IMR-90 (cell line): Measurements from ENCODE around the gene USP24. TPM values are rescaled to one million over a fixed set of nuclear protein-coding genes. Genes with fewer than 3 reads are reported as not detected.

Experiments used
- ATAC-seq: fragments of 200-7000 bp; cut with Tn5 transposase; 2 replicates; pipeline ENCODE4 v1.9.1; 2020; ENCODE audit warnings: low read depth, mild to moderate bottlenecking, moderate library complexity
- BruUV-seq: library from RNA; stranded (reverse); fragments of 400-500 nt; replicated peaks from 2 replicates; lab custom pipeline; 2021; lab: Mats Ljungman, UMichigan
- CTCF ChIA-PET: fragments of 300-600 bp; formaldehyde crosslinking; extraction: SDS; loops from one replicate; lab custom pipeline; 2021; ENCODE audit warnings: antibody characterized with exemption; lab: Yijun Ruan, JAX
- POLR2A ChIA-PET: fragments of 300-600 bp; sonication (Branson Sonifier 250); formaldehyde crosslinking; loops from one replicate; lab custom pipeline; 2022; ENCODE audit warnings: antibody characterized with exemption; ENCODE audit not compliant: unreplicated experiment; lab: Charles Lee
- DNase-seq: peaks from one replicate; pipeline ENCODE4 v3.0.0; 2013
- H2AFZ ChIP-seq: replicated peaks from 2 replicates; pipeline ENCODE3; 2013; ENCODE audit warnings: low read length, mild to moderate bottlenecking; ENCODE audit not compliant: poor library complexity
- H2AK5ac ChIP-seq: 2 replicates; pipeline ENCODE4 v1.6.1; 2013; ENCODE audit warnings: low read depth, low read length, inconsistent platforms
- H2AK9ac ChIP-seq: replicated peaks from 2 replicates; pipeline ENCODE3; 2013; ENCODE audit warnings: mild to moderate bottlenecking, low read depth, low read length, moderate library complexity; ENCODE audit not compliant: poor library complexity
- H2BK120ac ChIP-seq: 2 replicates; pipeline ENCODE4 v1.6.1; 2013; ENCODE audit warnings: low read depth, low read length, inconsistent platforms
- H2BK15ac ChIP-seq: 3 replicates; pipeline ENCODE4 v1.6.1; 2013; ENCODE audit warnings: low read depth, low read length, inconsistent platforms
- H2BK20ac ChIP-seq: 2 replicates; pipeline ENCODE4 v1.6.1; 2013; ENCODE audit warnings: low read depth, mild to moderate bottlenecking, inconsistent platforms, low read length, moderate library complexity
- H2BK5ac ChIP-seq: 2 replicates; pipeline ENCODE4 v1.6.1; 2013; ENCODE audit warnings: mild to moderate bottlenecking, low read depth, low read length, inconsistent platforms; ENCODE audit not compliant: poor library complexity, severe bottlenecking
- H3K14ac ChIP-seq: replicated peaks from 2 replicates; pipeline ENCODE4 v1.6.1; 2013; ENCODE audit warnings: low read depth, low read length, inconsistent platforms
- H3K18ac ChIP-seq: 2 replicates; pipeline ENCODE4 v1.6.1; 2013; ENCODE audit warnings: low read depth, low read length, control low read depth
- H3K23ac ChIP-seq: 2 replicates; pipeline ENCODE4 v1.6.1; 2013; ENCODE audit warnings: low read depth, low read length, inconsistent platforms
- H3K27ac ChIP-seq: 2 replicates; pipeline ENCODE4 v1.5.1; 2013; ENCODE audit warnings: mild to moderate bottlenecking, control low read depth, low read length; ENCODE audit not compliant: insufficient read depth
- H3K27me3 ChIP-seq: 2 replicates; pipeline ENCODE4 v1.6.1; 2013; ENCODE audit warnings: low read length; ENCODE audit not compliant: control insufficient read depth, insufficient read depth
- H3K36me3 ChIP-seq: 2 replicates; pipeline ENCODE4 v1.6.1; 2013; ENCODE audit warnings: low read length, mixed read lengths; ENCODE audit not compliant: control insufficient read depth, insufficient read depth
- H3K4ac ChIP-seq: 2 replicates; pipeline ENCODE4 v1.6.1; 2013; ENCODE audit warnings: low read depth, low read length, inconsistent platforms
- H3K4me1 ChIP-seq: 2 replicates; pipeline ENCODE4 v1.6.1; 2013; ENCODE audit warnings: low read length, mixed read lengths; ENCODE audit not compliant: control insufficient read depth, insufficient read depth
- H3K4me2 ChIP-seq: 2 replicates; pipeline ENCODE4 v1.6.1; 2013; ENCODE audit warnings: low read depth, mild to moderate bottlenecking, control low read depth, low read length, moderate library complexity
- H3K4me3 ChIP-seq: 2 replicates; pipeline ENCODE4 v1.5.1; 2013; ENCODE audit warnings: low read depth, mild to moderate bottlenecking, control low read depth, low read length, moderate library complexity; ENCODE audit not compliant: insufficient read depth
- H3K56ac ChIP-seq: 2 replicates; pipeline ENCODE4 v1.6.1; 2013; ENCODE audit warnings: low read length, inconsistent platforms; ENCODE audit not compliant: insufficient read depth; ENCODE audit errors: extremely low read depth
- H3K79me1 ChIP-seq, 2 experiments: 2 replicates each; pipeline ENCODE4 v1.6.1; 2013; ENCODE audit warnings: low read length in 2 of 2, inconsistent platforms in 1 of 2, low read depth in 1 of 2
- H3K9ac ChIP-seq: 2 replicates; pipeline ENCODE4 v1.6.1; 2013; ENCODE audit warnings: low read depth, low read length, control low read depth
- H3K9me1 ChIP-seq: 2 replicates; pipeline ENCODE4 v1.6.1; 2013; ENCODE audit warnings: low read length, inconsistent platforms; ENCODE audit not compliant: insufficient read depth
- H3K9me3 ChIP-seq: 2 replicates; pipeline ENCODE4 v1.6.1; 2013; ENCODE audit warnings: low read length; ENCODE audit not compliant: control insufficient read depth, insufficient read depth
- H4K20me1 ChIP-seq: 2 replicates; pipeline ENCODE4 v1.6.1; 2013; ENCODE audit warnings: low read length, inconsistent platforms; ENCODE audit not compliant: insufficient read depth
- H4K5ac ChIP-seq: 2 replicates; pipeline ENCODE4 v1.6.1; 2013; ENCODE audit warnings: mild to moderate bottlenecking, low read depth, low read length, control low read depth
- H4K8ac ChIP-seq, 2 experiments: 2 replicates each; pipeline ENCODE4 v1.6.1; 2013; ENCODE audit warnings: low read depth in 2 of 2, low read length in 2 of 2, control low read depth in 1 of 2, inconsistent platforms in 1 of 2
- H4K91ac ChIP-seq: 2 replicates; pipeline ENCODE4 v1.6.1; 2013; ENCODE audit warnings: low read depth, low read length, inconsistent platforms; ENCODE audit not compliant: insufficient read depth
- RAD21 ChIP-seq: IDR thresholded peaks from 2 replicates; pipeline ENCODE4 v1.6.1; 2012; ENCODE audit warnings: low read length, improper control_type of control experiment
- WGBS, 2 experiments: methylation state at CpG; one replicate each; pipeline versions ENCODE4 v1.1.5 to v1.1.7; 2013; ENCODE audit warnings: missing lambda C conversion rate in 2 of 2; ENCODE audit not compliant: insufficient read length in 1 of 2; ENCODE audit errors: extremely low coverage in 2 of 2; 5-methylcytosine and 5-hydroxymethylcytosine counted together
- dilution Hi-C: fragments of 300-500 bp; cut with HindIII; formaldehyde crosslinking; loops from one replicate; pipeline ENCODE4 v1.14.3; 2018; ENCODE audit warnings: low sequenced_read_pairs; ENCODE audit not compliant: unreplicated experiment
- in situ Hi-C: fragments of 300-500 bp; cut with MboI; formaldehyde crosslinking; loops from 3 replicates; pipeline ENCODE4 v1.14.3; 2019; ENCODE audit warnings: low sequenced_read_pairs, inconsistent platforms, mixed read lengths
- intact Hi-C: fragments of 100-400 bp; cut with micrococcal nuclease; formaldehyde crosslinking; loops from 2 replicates; pipeline ENCODE4 v1.10.0; 2022
- polyA plus RNA-seq, 3 experiments: library from polyadenylated mRNA; depleted of rRNA; stranded (reverse); fragments of >200 nt; gene quantifications; 2 replicates each; pipeline ENCODE4 v1.2.3, GENCODE V29; 2012; ENCODE audit warnings: low replicate concordance in 1 of 3
- total RNA-seq: library from RNA; depleted of rRNA; stranded (reverse); fragments of >200 nt; gene quantifications from 2 replicates; pipeline ENCODE4 v1.2.3, GENCODE V29; 2012
- TF ChIP-seq, protein P1 (sequence below): fragments of 150-350 bp; IDR thresholded peaks from 2 replicates; pipeline ENCODE4 v1.6.1; 2017; ENCODE audit warnings: mild to moderate bottlenecking, antibody characterized with exemption, low read length, low read depth

USP24 gene
- total and polyA plus RNA-seq, 2 of the 4 experiments (the other 2 are of a cell fraction) = 8.4 to 36.7 TPM

DNA sequence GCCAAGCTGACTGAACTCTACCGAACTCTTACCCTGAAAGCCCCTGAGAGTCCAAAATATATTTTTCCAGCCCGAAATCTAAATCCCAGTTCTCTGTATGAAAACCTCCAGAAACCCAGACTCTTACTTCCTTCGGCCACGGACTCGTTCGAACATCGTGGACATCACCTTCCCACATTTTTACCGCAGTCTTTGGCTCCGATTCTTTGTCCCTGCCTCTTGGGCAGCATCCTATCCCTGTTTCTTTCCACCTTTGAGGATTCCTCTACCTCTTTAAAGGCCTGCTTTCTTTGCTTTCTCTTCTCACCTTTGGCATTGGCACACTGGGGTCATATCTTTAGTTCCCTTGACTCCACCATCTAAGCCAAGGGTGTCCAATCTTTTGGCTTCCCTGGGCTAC, 932 bp upstream of the USP24 start:
- H4K20me1 ChIP-seq = peaks cover 11% of the 10 kb centered on the region
- 0 out of 2 replicates have a peak overlapping the region, but pooled peaks have one; percentile 3 for H2AK5ac ChIP-seq
- peaks cover 16 to 37% of the 10 kb centered on the region in 2 experiments; a peak in 3 of 4 replicates for H3K79me1 ChIP-seq
- 0 out of 2 replicates have a peak overlapping the region, but pooled peaks have one; percentile 42 for H3K18ac ChIP-seq
- H2AK9ac ChIP-seq = peak overlapping the region; percentile 0
- H3K27me3 ChIP-seq = no peaks in the 10 kb centered on the region
- WGBS, 2 experiments = 30% methylated on average over 9 of the region's 9 CpGs; no CpG with 5 or more reads in 1 of the 2 experiments
- in situ Hi-C loops = no loop called here
- H3K4me1 ChIP-seq = peaks cover 6% of the 10 kb centered on the region; the same call in 1 of the 2 replicates
- H3K27ac ChIP-seq = peak overlapping the region; percentile 85; the same call in 1 of the 2 replicates
- H3K9ac ChIP-seq = peak overlapping the region; percentile 71
- H3K23ac ChIP-seq = peak overlapping the region; percentile 48; the same call in 1 of the 2 replicates
- H2BK15ac ChIP-seq = no peak overlapping the region
- no peaks in the 10 kb centered on the region for H3K9me3 ChIP-seq
- ATAC-seq = no peak
- peak overlapping the region; percentile 99 for H3K4me3 ChIP-seq
- H3K56ac ChIP-seq = no peak overlapping the region
- POLR2A ChIA-PET = no interaction called here
- peak overlapping the region; percentile 94 to 98; a peak in 3 of 4 replicates for H4K8ac ChIP-seq
- H3K9me1 ChIP-seq = peaks cover 11% of the 10 kb centered on the region
- peak overlapping the region; percentile 20 for H3K4ac ChIP-seq
- H4K5ac ChIP-seq = peak overlapping the region; percentile 23; the same call in 1 of the 2 replicates
- H2BK20ac ChIP-seq = no peak overlapping the region
- peak overlapping the region; percentile 98 for H2AFZ ChIP-seq
- dilution Hi-C loops = no loop called here
- H2BK5ac ChIP-seq = no peak overlapping the region
- H4K91ac ChIP-seq = peak overlapping the region; percentile 97; the same call in 1 of the 2 replicates
- no peaks in the 10 kb centered on the region for H3K36me3 ChIP-seq
- DNase-seq = no peak
- peak overlapping the region; percentile 68 for H3K4me2 ChIP-seq
- CTCF ChIA-PET = no interaction called here
- intact Hi-C loops = loop anchor here (2.0 kb wide), 1 partner anchor 61 kb away; no protein-coding TSS in a partner anchor
- peak overlapping the region; percentile 42; the same call in 1 of the 2 replicates for H3K14ac ChIP-seq
- H2BK120ac ChIP-seq = 0 out of 2 replicates have a peak overlapping the region, but pooled peaks have one; percentile 25
- no peak for TF ChIP-seq RAD21
- TF ChIP-seq, protein P1, sequence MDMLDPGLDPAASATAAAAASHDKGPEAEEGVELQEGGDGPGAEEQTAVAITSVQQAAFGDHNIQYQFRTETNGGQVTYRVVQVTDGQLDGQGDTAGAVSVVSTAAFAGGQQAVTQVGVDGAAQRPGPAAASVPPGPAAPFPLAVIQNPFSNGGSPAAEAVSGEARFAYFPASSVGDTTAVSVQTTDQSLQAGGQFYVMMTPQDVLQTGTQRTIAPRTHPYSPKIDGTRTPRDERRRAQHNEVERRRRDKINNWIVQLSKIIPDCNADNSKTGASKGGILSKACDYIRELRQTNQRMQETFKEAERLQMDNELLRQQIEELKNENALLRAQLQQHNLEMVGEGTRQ = no peak
- no TSS peak for BruUV-seq
